Peyer's patch (tissue), 4 donors: ENCODE data around the gene KPNA5.

Experiments
- CTCF ChIP-seq, 6 experiments: fragments of 450-650 bp in 4 of 6; fragments of 200-600 bp in 2 of 6; sonication (generic) in 1 of 6; IDR thresholded peaks; one replicate each; pipeline ENCODE4 v1.5.1; 2017 to 2019; ENCODE audit warnings: antibody characterized with exemption in 6 of 6, mild to moderate bottlenecking in 3 of 6, moderate library complexity in 1 of 6
- POLR2A ChIP-seq, 2 donors: fragments of 450-650 bp; IDR thresholded peaks; one replicate each; pipeline ENCODE4 v1.5.1; 2017; ENCODE audit warnings: antibody characterized with exemption in 2 of 2, mild to moderate bottlenecking in 2 of 2, moderate library complexity in 2 of 2

- no peak for TF ChIP-seq CTCF (IDR thresholded peaks at IDR 0.05)
- TF ChIP-seq POLR2A (IDR thresholded peaks at IDR 0.05), result no peak
These were observed 19.4 kb upstream of the KPNA5 start for GRCh38 chr6:116661594-116661993.
